CD14-positive monocyte (primary cell): ENCODE results near the gene CADM2. TPM values are rescaled to one million over a fixed set of nuclear protein-coding genes. Genes with fewer than 3 reads are reported as not detected.

Experiments
- DNase-seq, 3 donors: peaks; one replicate each; pipeline ENCODE4 v3.0.0-alpha.2; 2011 to 2022
- H2AFZ ChIP-seq: 2 replicates; pipeline ENCODE4 v1.6.0; 2012; ENCODE audit warnings: mild to moderate bottlenecking, low read depth, low read length, inconsistent platforms; ENCODE audit not compliant: insufficient read depth, poor library complexity, severe bottlenecking
- H3K27ac ChIP-seq, 2 donors: 1 replicate in 1 of 2; 2 replicates in 1 of 2; pipeline ENCODE4 v1.5.1; 2012 to 2013; ENCODE audit warnings: low read length in 2 of 2, control low read depth in 1 of 2, inconsistent platforms in 1 of 2, low read depth in 1 of 2, mild to moderate bottlenecking in 1 of 2
- H3K27me3 ChIP-seq, 2 donors: one replicate each; pipeline versions ENCODE4 v1.6.0 to v1.6.1; 2011 to 2013; ENCODE audit warnings: low read length in 2 of 2; ENCODE audit not compliant: control insufficient read depth in 2 of 2, insufficient read depth in 2 of 2
- H3K36me3 ChIP-seq, 2 donors: replicated peaks in 1 of 2; 1 replicate in 1 of 2; 2 replicates in 1 of 2; pipeline versions ENCODE4 v1.5.1 to v1.6.1; 2012 to 2013; ENCODE audit warnings: low read length in 2 of 2, control low read depth in 1 of 2, inconsistent platforms in 1 of 2, mild to moderate bottlenecking in 1 of 2; ENCODE audit not compliant: insufficient read depth in 2 of 2, control insufficient read depth in 1 of 2
- H3K4me1 ChIP-seq, 2 donors: 1 replicate in 1 of 2; 2 replicates in 1 of 2; pipeline versions ENCODE4 v1.5.1 to v1.6.1; 2012 to 2013; ENCODE audit warnings: low read length in 2 of 2, control low read depth in 1 of 2, inconsistent platforms in 1 of 2, mild to moderate bottlenecking in 1 of 2, moderate library complexity in 1 of 2; ENCODE audit not compliant: insufficient read depth in 2 of 2, control insufficient read depth in 1 of 2
- H3K4me2 ChIP-seq: replicated peaks from 2 replicates; pipeline ENCODE3; 2012; ENCODE audit warnings: low read length, moderate library complexity, mild to moderate bottlenecking; ENCODE audit not compliant: poor library complexity, severe bottlenecking; ENCODE audit errors: extremely low read depth
- H3K4me3 ChIP-seq, 3 experiments: fragments of 200-600 bp in 1 of 3; sonication (generic) in 1 of 3; replicated peaks in 1 of 3; 1 replicate in 2 of 3; 2 replicates in 1 of 3; pipeline ENCODE4 v1.5.1; 2011 to 2013; ENCODE audit warnings: low read length in 3 of 3, mild to moderate bottlenecking in 3 of 3, control low read depth in 2 of 3, low read depth in 2 of 3, inconsistent platforms in 1 of 3, moderate library complexity in 1 of 3
- H3K79me2 ChIP-seq: 2 replicates; pipeline ENCODE4 v1.6.0; 2012; ENCODE audit warnings: mild to moderate bottlenecking, control low read depth, inconsistent platforms, low read length, moderate library complexity; ENCODE audit not compliant: insufficient read depth
- H3K9ac ChIP-seq: 2 replicates; pipeline ENCODE4 v1.6.0; 2017; ENCODE audit warnings: low read length, mild to moderate bottlenecking; ENCODE audit not compliant: insufficient read depth, poor library complexity, severe bottlenecking
- H3K9me3 ChIP-seq, 2 donors: replicated peaks in 1 of 2; 1 replicate in 1 of 2; 2 replicates in 1 of 2; pipeline versions ENCODE4 v1.5.1 to v1.6.1; 2012 to 2013; ENCODE audit warnings: low read length in 2 of 2, control low read depth in 1 of 2; ENCODE audit not compliant: control insufficient read depth in 1 of 2, insufficient read depth in 1 of 2
- H4K20me1 ChIP-seq: 2 replicates; pipeline ENCODE4 v1.6.0; 2012; ENCODE audit warnings: mild to moderate bottlenecking, low read length, control low read depth, moderate library complexity; ENCODE audit not compliant: insufficient read depth
- H3K27ac Mint-ChIP-seq, 7 donors: one replicate each; pipeline ENCODE4 v1.8.0; 2020; ENCODE audit warnings: mild to moderate bottlenecking in 7 of 7, mixed read lengths in 7 of 7, moderate library complexity in 6 of 7, inconsistent platforms in 2 of 7
- H3K27me3 Mint-ChIP-seq, 3 donors: one replicate each; pipeline ENCODE4 v1.8.0; 2021 to 2022; ENCODE audit warnings: low read depth in 3 of 3, mild to moderate bottlenecking in 3 of 3, mixed read lengths in 3 of 3, moderate library complexity in 3 of 3, inconsistent platforms in 1 of 3
- H3K36me3 Mint-ChIP-seq, 2 donors: one replicate each; pipeline ENCODE4 v1.8.0; 2020; ENCODE audit warnings: mixed read lengths in 2 of 2, inconsistent platforms in 1 of 2, mild to moderate bottlenecking in 1 of 2
- H3K4me1 Mint-ChIP-seq: one replicate; pipeline ENCODE4 v1.8.0; 2020; ENCODE audit warnings: mild to moderate bottlenecking, mixed read lengths
- H3K4me3 Mint-ChIP-seq, 2 donors: one replicate each; pipeline ENCODE4 v1.8.0; 2020; ENCODE audit warnings: mild to moderate bottlenecking in 2 of 2, mixed read lengths in 2 of 2, moderate library complexity in 1 of 2
- H3K9me3 Mint-ChIP-seq, 7 donors: one replicate each; pipeline ENCODE4 v1.8.0; 2020 to 2022; ENCODE audit warnings: mixed read lengths in 7 of 7, mild to moderate bottlenecking in 6 of 7, moderate library complexity in 6 of 7, inconsistent platforms in 2 of 7
- CTCF ChIP-seq: fragments of 200-600 bp; IDR thresholded peaks from one replicate; pipeline ENCODE4 v1.8.0; 2022; ENCODE audit warnings: antibody characterized with exemption, mild to moderate bottlenecking
- WGBS: methylation state at CpG from one replicate; pipeline ENCODE4 v1.1.5; 2013; ENCODE audit warnings: missing lambda C conversion rate; ENCODE audit not compliant: insufficient coverage; 5-methylcytosine and 5-hydroxymethylcytosine counted together
- intact Hi-C, 2 donors: fragments of 100-400 bp; cut with micrococcal nuclease; formaldehyde crosslinking; loops; one replicate each; pipeline versions ENCODE4 v1.15.0 to v1.15.1; 2023
- polyA plus RNA-seq, 3 donors: library from polyadenylated mRNA; depleted of rRNA in 1 of 3; unstranded in 2 of 3; stranded (reverse) in 1 of 3; fragments of 300-500 nt in 2 of 3; fragments of >200 nt in 1 of 3; fragmentation: Illumina TruSeq in 2 of 3; gene quantifications; 1 replicate in 2 of 3; 2 replicates in 1 of 3; pipeline ENCODE4 v1.2.3, GENCODE V29; 2012 to 2021

The CADM2 gene
- polyA plus RNA-seq, 3 donors: not detected

GRCh38 chr3:85474241-85474640, 515.5 kb downstream of the CADM2 start:
- Histone ChIP-seq H3K4me2 (no peak overlapping the region), H3K79me2 (no peaks in the 10 kb centered on the region), H3K27me3 (no peaks in the 10 kb centered on the region), H4K20me1 (no peaks in the 10 kb centered on the region), H3K4me1 (no peaks in the 10 kb centered on the region), H3K4me3 (no peak overlapping the region), H2AFZ (no peak overlapping the region), H3K36me3 (no peaks in the 10 kb centered on the region), H3K9me3 (no peaks in the 10 kb centered on the region), H3K9ac (no peak overlapping the region), H3K27ac (no peak overlapping the region)
- no peaks in the 10 kb centered on the region for H3K36me3 Mint-ChIP-seq
- 80% methylated on average over 1 of the region's 4 CpGs for whole genome bisulfite sequencing
- peaks cover 0 to 2% (median 0%) of the 10 kb centered on the region in 3 donors for H3K27me3 Mint-ChIP-seq
- no peak overlapping the region for H3K4me3 Mint-ChIP-seq
- peaks cover 0 to 1% (median 0%) of the 10 kb centered on the region in 7 donors for H3K9me3 Mint-ChIP-seq
- no peak overlapping the region for H3K27ac Mint-ChIP-seq
- intact Hi-C loops: no loop called here
- no peaks in the 10 kb centered on the region for H3K4me1 Mint-ChIP-seq
- no peak for TF ChIP-seq CTCF
- no peak for DNase-seq

- no peaks in the 10 kb centered on the region for H3K9me3 ChIP-seq
- no peak overlapping the region for H3K9ac ChIP-seq
- Mint-ChIP-seq H3K27ac (no peak overlapping the region), H3K9me3 (peaks cover 0 to 1% (median 0%) of the 10 kb centered on the region in 7 donors), H3K36me3 (no peaks in the 10 kb centered on the region), H3K4me3 (no peak overlapping the region), H3K4me1 (no peaks in the 10 kb centered on the region), H3K27me3 (peaks cover 0 to 2% (median 0%) of the 10 kb centered on the region in 3 donors)
- H3K36me3 ChIP-seq: no peaks in the 10 kb centered on the region
- TF ChIP-seq CTCF: no peak
- H3K79me2 ChIP-seq: no peaks in the 10 kb centered on the region
- H3K4me3 ChIP-seq: no peak overlapping the region
- no peaks in the 10 kb centered on the region for H3K4me1 ChIP-seq
- H3K4me2 ChIP-seq: no peak overlapping the region
- no peaks in the 10 kb centered on the region for H4K20me1 ChIP-seq
- H3K27ac ChIP-seq: no peak overlapping the region
- no peak for DNase-seq
- H3K27me3 ChIP-seq: no peaks in the 10 kb centered on the region
- no CpG with 5 or more reads among the region's 2 CpGs for WGBS
- no peak overlapping the region for H2AFZ ChIP-seq
- intact Hi-C loops: no loop called here
Measured at GRCh38 chr3:85475346-85475745, 516.6 kb downstream of the CADM2 start.
